Activated CD4-positive, alpha-beta memory T cell treated with anti-CD3 and anti-CD28 coated beads for 36 hours (primary cell): ENCODE measurements around the gene ARID1A. TPM values are rescaled to one million over a fixed set of nuclear protein-coding genes. Genes with fewer than 3 reads are reported as not detected.

Source experiments
- CTCF ChIA-PET: fragments of 350-600 bp; sonication (Branson Sonifier 250); formaldehyde crosslinking; loops from one replicate; lab custom pipeline; 2021; ENCODE audit warnings: antibody characterized with exemption, inconsistent platforms; lab: Charles Lee
- POLR2A ChIA-PET: fragments of 350-600 bp; sonication (Branson Sonifier 250); formaldehyde crosslinking; loops from one replicate; lab custom pipeline; 2021; ENCODE audit warnings: antibody characterized with exemption; lab: Charles Lee
- DNase-seq: peaks from one replicate; pipeline ENCODE4 v3.0.0-alpha.2; 2020
- H3K27ac Mint-ChIP-seq: one replicate; pipeline ENCODE4 v1.8.0; 2021; ENCODE audit warnings: mixed read lengths
- H3K27me3 Mint-ChIP-seq: one replicate; pipeline ENCODE4 v1.8.0; 2021; ENCODE audit warnings: mixed read lengths
- H3K36me3 Mint-ChIP-seq: one replicate; pipeline ENCODE4 v1.8.0; 2021; ENCODE audit warnings: mixed read lengths
- H3K4me1 Mint-ChIP-seq: one replicate; pipeline ENCODE4 v1.8.0; 2021; ENCODE audit warnings: low read depth, mixed read lengths
- H3K4me3 Mint-ChIP-seq: one replicate; pipeline ENCODE4 v1.8.0; 2021; ENCODE audit warnings: mild to moderate bottlenecking, mixed read lengths
- H3K9me3 Mint-ChIP-seq: one replicate; pipeline ENCODE4 v1.8.0; 2021; ENCODE audit warnings: mixed read lengths
- intact Hi-C: fragments of 100-400 bp; cut with micrococcal nuclease; formaldehyde crosslinking; loops from one replicate; pipeline ENCODE4 v1.15.1; 2023
- total RNA-seq, 2 experiments: library from RNA; stranded (reverse); gene quantifications; one replicate each; pipeline ENCODE4 v1.2.3, GENCODE V29; 2021

The ARID1A gene
- total RNA-seq, 2 experiments from 2014 or later = 64.3 to 67.8 TPM

DNA sequence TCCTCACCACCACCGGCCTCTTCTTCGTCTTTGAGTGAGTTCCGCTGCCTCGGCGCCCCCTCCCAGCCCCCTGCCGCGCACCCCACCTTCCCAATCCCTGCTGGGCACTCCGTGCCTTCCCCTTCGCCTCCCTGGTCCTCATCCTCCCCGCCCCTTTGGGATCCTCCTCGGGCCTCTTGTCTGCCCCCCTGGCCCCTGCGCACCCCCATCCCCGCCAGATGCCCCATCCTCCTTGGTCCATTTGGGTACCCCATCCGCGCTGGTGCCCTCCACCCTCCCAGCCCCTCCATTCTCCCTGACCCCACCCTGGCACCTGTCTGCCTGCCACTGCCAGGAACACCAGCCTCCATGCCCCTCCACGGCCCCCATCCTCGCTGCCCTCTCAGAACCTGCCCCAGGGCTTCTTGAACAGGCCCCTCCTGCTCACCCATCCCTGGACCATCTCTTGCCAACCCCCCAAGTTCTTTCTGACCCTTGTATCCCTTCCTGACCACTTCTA lies 131.3 kb downstream of the ARID1A start:
- Mint-ChIP-seq H3K9me3 (no peaks in the 10 kb centered on the region), H3K36me3 (peaks cover 25% of the 10 kb centered on the region), H3K27me3 (no peaks in the 10 kb centered on the region), H3K4me3 (peak overlapping the region; percentile 94), H3K27ac (peak overlapping the region; percentile 94), H3K4me1 (peaks cover 47% of the 10 kb centered on the region)
- DNase-seq = no peak
- intact Hi-C loops = no loop called here
- ChIA-PET POLR2A (interaction anchor here (1.5 kb wide), 1 partner anchor 38 kb away, joined by 3 read pairs; no protein-coding TSS in a partner anchor), CTCF (interaction anchor here (8.9 kb wide), 1 partner anchor 17 kb away, joined by 71 read pairs; no protein-coding TSS in a partner anchor)

DNA sequence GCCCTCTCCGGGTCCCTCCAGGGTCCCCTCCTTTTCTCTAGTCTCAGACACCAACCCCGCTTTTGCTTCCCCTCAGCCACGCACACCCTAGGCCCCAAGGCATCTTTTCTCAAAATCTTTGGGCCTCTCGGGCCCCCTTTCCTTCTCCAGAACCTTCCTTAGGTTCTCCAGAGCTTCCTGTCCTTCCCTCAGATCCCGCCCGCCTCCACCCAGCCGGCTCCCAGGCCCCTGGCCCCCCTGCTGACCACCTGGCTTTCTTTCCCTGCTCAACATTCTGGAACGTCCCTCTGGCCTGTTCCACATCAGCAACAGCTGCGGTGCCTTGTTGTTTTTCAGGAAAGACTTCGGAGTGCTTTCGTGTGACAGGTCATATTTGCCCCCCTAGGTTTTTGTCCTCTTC lies 131.8 kb downstream of the ARID1A start:
- Mint-ChIP-seq H3K36me3 (peaks cover 30% of the 10 kb centered on the region), H3K4me1 (peaks cover 53% of the 10 kb centered on the region), H3K27ac (peak overlapping the region; percentile 94), H3K27me3 (no peaks in the 10 kb centered on the region), H3K9me3 (no peaks in the 10 kb centered on the region), H3K4me3 (peak overlapping the region; percentile 94)
- DNase-seq = no peak
- POLR2A ChIA-PET = interaction anchor here (1.5 kb wide), 2 partner anchors 37 to 38 kb away, joined by 3 to 9 read pairs; no protein-coding TSS in a partner anchor
- intact Hi-C loops = loop anchor here (1.0 kb wide), 1 partner anchor 37 kb away; no protein-coding TSS in a partner anchor
- CTCF ChIA-PET = interaction anchor here (1.0 to 8.9 kb wide), 2 partner anchors 11 to 18 kb away, joined by 3 to 71 read pairs; no protein-coding TSS in a partner anchor

DNA sequence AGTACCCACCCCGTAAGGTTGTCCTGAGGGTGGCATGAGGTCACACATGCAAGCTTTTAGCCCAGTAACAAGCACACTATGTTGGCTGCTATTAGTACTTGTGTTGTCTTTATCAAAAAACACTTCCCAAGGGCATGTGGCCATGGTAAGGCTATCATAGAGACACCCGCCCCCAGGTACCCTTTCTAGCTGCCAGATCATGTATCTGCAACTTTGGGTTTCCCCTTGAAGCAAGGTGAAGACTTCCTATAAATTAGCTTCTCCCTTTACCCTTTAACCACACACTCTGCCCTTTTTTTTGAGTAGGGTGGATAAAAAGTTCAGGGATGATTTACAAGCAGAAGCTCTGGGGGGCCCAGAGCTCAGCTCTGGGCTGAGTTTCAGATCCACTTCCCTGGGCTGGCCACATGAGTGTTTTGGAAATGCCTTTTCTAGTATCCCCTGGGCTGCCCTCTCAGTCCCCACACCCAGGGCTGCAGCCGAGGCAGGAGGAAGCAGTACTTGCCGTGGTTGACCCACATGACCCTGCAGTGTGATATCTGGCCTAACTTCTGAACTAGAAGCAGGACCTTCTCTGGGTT lies 132.7 kb downstream of the ARID1A start:
- intact Hi-C loops = loop anchor here (1.0 kb wide), 1 partner anchor 38 kb away; no protein-coding TSS in a partner anchor
- Mint-ChIP-seq H3K4me1 (peaks cover 57% of the 10 kb centered on the region), H3K9me3 (no peaks in the 10 kb centered on the region), H3K4me3 (peak overlapping the region; percentile 94), H3K27ac (peak overlapping the region; percentile 94), H3K36me3 (peaks cover 38% of the 10 kb centered on the region), H3K27me3 (no peaks in the 10 kb centered on the region)
- ChIA-PET POLR2A (interaction anchor here (1.1 to 1.5 kb wide), 4 partner anchors 10 to 128 kb away, joined by 3 to 9 read pairs (median 4); no protein-coding TSS in a partner anchor), CTCF (interaction anchor here (0.6 to 8.9 kb wide), 4 partner anchors 9 to 19 kb away, joined by 3 to 71 read pairs (median 4); no protein-coding TSS in a partner anchor)
- DNase-seq = peak; percentile 55

DNA sequence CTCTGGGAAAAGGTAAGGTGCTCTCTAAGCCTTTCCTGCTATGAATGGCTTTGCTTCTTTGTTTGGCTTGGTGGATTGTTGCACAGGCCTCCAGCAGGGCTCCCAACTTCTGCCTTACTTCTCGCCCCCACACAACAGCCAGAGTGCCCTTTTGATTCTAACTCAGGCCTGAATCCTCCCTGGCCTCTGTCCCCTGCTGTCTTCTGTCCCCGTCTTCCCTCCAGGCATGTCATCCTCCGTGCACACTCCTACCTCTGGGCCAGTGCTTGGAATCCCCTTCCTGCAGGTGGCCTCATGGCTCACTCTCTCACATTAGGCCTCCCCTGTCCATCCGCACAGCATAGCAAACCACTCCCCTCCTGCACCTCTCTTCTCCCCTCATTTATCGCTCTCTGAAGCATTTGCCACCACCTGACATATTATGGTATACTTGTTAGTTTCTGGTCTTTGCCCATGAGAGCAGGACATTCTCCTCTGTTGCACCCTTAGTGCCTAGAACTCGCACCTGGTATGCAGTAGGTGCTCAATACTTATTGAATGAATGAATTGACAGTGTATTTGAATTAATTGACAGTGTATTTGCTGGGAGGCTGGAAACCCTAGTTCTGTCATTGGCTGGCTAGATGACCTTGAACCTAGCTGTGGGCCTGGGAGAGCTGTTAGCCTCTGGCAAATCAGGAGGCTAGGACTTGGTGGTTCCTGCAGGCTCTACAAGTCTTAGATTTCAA lies 133.5 kb downstream of the ARID1A start:
- CTCF ChIA-PET = interaction anchor here (0.6 to 8.9 kb wide), 4 partner anchors 8 to 20 kb away, joined by 3 to 71 read pairs (median 4); no protein-coding TSS in a partner anchor

DNA sequence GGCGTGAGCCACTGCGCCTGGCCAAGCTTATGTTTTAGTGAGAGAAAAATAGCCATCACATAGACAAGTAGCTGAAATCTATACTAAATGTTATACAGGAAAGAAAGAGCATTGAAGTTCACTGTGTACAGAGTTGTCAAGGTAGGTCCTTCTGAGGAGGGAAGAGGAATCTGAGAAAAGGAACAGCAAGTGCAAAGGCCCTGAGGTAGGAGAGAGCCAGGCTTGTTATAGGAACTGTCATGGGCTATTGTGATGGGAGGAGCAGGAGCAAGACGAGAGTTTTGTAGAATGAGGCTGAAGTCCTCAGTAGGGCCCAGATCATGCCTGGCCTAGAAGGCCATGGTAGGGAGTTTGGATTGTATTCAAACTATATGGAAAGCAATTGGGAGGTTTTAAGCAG lies 135.2 kb downstream of the ARID1A start:
- ChIA-PET POLR2A (no interaction called here), CTCF (interaction anchor here (1.0 to 8.9 kb wide), 3 partner anchors 10 to 47 kb away, joined by 3 to 71 read pairs (median 16); no protein-coding TSS in a partner anchor)
- Mint-ChIP-seq H3K27me3 (no peaks in the 10 kb centered on the region), H3K4me3 (no peak overlapping the region), H3K36me3 (peaks cover 59% of the 10 kb centered on the region), H3K27ac (peak overlapping the region; percentile 100), H3K4me1 (peaks cover 67% of the 10 kb centered on the region), H3K9me3 (no peaks in the 10 kb centered on the region)
- intact Hi-C loops = no loop called here
- no peak for DNase-seq

More for the DNA sequence above, 133.5 kb downstream of the ARID1A start:
- peaks cover 66% of the 10 kb centered on the region for H3K4me1 Mint-ChIP-seq
- DNase-seq = no peak
- peak overlapping the region; percentile 94 for H3K27ac Mint-ChIP-seq
- POLR2A ChIA-PET = interaction anchor here (1.1 to 1.5 kb wide), 3 partner anchors 9 to 128 kb away, joined by 3 to 9 read pairs (median 6); no protein-coding TSS in a partner anchor
- H3K27me3 Mint-ChIP-seq = no peaks in the 10 kb centered on the region
- H3K36me3 Mint-ChIP-seq = peaks cover 46% of the 10 kb centered on the region
- H3K4me3 Mint-ChIP-seq = peak overlapping the region; percentile 94
- no peaks in the 10 kb centered on the region for H3K9me3 Mint-ChIP-seq
- intact Hi-C loops = no loop called here

Other genes with a start within 250 kb of the ARID1A start
- gene HMGN2, start 223.6 kb upstream of the ARID1A start, total RNA-seq = 100 to 1,000 TPM; 755 to 762 TPM
- gene RPS6KA1, start 166.3 kb upstream of the ARID1A start, total RNA-seq = 100 to 1,000 TPM; 109 to 112 TPM
- gene PIGV, start 91.9 kb downstream of the ARID1A start, total RNA-seq = 10 to 100 TPM; 15.1 to 15.3 TPM
- 10 to 100 TPM; 60.2 to 63.5 TPM for gene ZDHHC18, start 130.7 kb downstream of the ARID1A start, total RNA-seq
- 1 to 10 TPM in 1 of 2 experiments, under 1 TPM in 1; 0.95 to 1.5 TPM for gene SFN, start 167.1 kb downstream of the ARID1A start, total RNA-seq
- 10 to 100 TPM; 35.4 to 38.3 TPM for gene GPN2, start 194.3 kb downstream of the ARID1A start, total RNA-seq
- gene GPATCH3, start 204.5 kb downstream of the ARID1A start, total RNA-seq = 1 to 10 TPM; 6.3 to 9.2 TPM
- not detected for gene NR0B2, start 218.0 kb downstream of the ARID1A start, total RNA-seq
- 10 to 100 TPM; 90.8 to 97.1 TPM for gene NUDC, start 225.7 kb downstream of the ARID1A start, total RNA-seq